ENCODE measurements around the gene ISM1. TPM values are rescaled to one million over a fixed set of nuclear protein-coding genes. Genes with fewer than 3 reads are reported as not detected.

Gene ISM1
- total and polyA plus RNA-seq, 2 experiments from 2014 or later, result 0.15 to 0.63 TPM

GRCh38 chr20:13187899-13188298 lies 33.2 kb upstream of the ISM1 start:
- no peaks in the 10 kb centered on the region for H3K27me3 ChIP-seq (ENCODE audit: insufficient read depth)
- no peak for ATAC-seq
- no peaks in the 10 kb centered on the region for H3K36me3 ChIP-seq (ENCODE audit: insufficient read depth)
- DNase-seq (ENCODE audit: low spot score), result no peak
- Mint-ChIP-seq H3K9me3 (peaks cover 4% of the 10 kb centered on the region; the same call in 1 of the 3 replicates), H3K4me3 (no peak overlapping the region), H3K27ac (no peak overlapping the region), H3K4me1 (peaks cover 29% of the 10 kb centered on the region), H3K27me3 (ENCODE audit: insufficient read depth, low read depth, poor library complexity) (peaks cover 2% of the 10 kb centered on the region), H3K36me3 (ENCODE audit: low read depth) (peaks cover 3% of the 10 kb centered on the region; the same call in 2 of the 3 replicates)
- no peak overlapping the region for H3K27ac ChIP-seq (ENCODE audit: low read depth)
- H3K79me2 ChIP-seq (replicated peaks; ENCODE audit: insufficient read depth), result no peaks in the 10 kb centered on the region
- H3K4me1 ChIP-seq (ENCODE audit: insufficient read depth), result peaks cover 23% of the 10 kb centered on the region
- H2AFZ ChIP-seq, result no peak overlapping the region
- H4K20me1 ChIP-seq (replicated peaks; ENCODE audit: insufficient read depth), result no peaks in the 10 kb centered on the region
- H3K9me2 ChIP-seq (ENCODE audit: insufficient read depth), result peaks cover 7% of the 10 kb centered on the region; the same call in 1 of the 2 replicates
- no peak overlapping the region for H3K4me3 ChIP-seq
- TF ChIP-seq ZNF462 (CRISPR knock-in tag; IDR thresholded peaks at IDR 0.05), result no peak
- TF ChIP-seq CREB1 (CRISPR knock-in tag; IDR thresholded peaks at IDR 0.05; ENCODE audit: low read depth), result no peak
- TF ChIP-seq REST (IDR thresholded peaks at IDR 0.05; ENCODE audit: unreplicated experiment), result no peak
- TF ChIP-seq NANOG (IDR thresholded peaks at IDR 0.05; ENCODE audit: borderline replicate concordance), result no peak
- TF ChIP-seq ZNF114 (CRISPR knock-in tag; IDR thresholded peaks at IDR 0.05), result no peak
- TF ChIP-seq POLR2AphosphoS5 (IDR thresholded peaks at IDR 0.05; ENCODE audit: low read depth), result no peak
- no peak for TF ChIP-seq EZH2phosphoT487 (IDR thresholded peaks at IDR 0.05; ENCODE audit: unreplicated experiment)
- no peak for TF ChIP-seq STAT1 (IDR thresholded peaks at IDR 0.05; ENCODE audit: unreplicated experiment)
- no peak for TF ChIP-seq JUNB (IDR thresholded peaks at IDR 0.05; ENCODE audit: unreplicated experiment)
- no peak for TF ChIP-seq ZNF331 (CRISPR knock-in tag; IDR thresholded peaks at IDR 0.05; ENCODE audit: low read depth)
- TF ChIP-seq CTCF (conservative IDR thresholded peaks at IDR 0.05; ENCODE audit: low read depth in 2 of 2), result no peak
- TF ChIP-seq ETS1 (IDR thresholded peaks at IDR 0.05), result no peak
- no peak for TF ChIP-seq EZH2 (IDR thresholded peaks at IDR 0.05; ENCODE audit: low read depth, unreplicated experiment)
- no peak overlapping the region for H3K4me2 ChIP-seq
- no peaks in the 10 kb centered on the region for H3F3A ChIP-seq (replicated peaks; ENCODE audit: low read depth)
